IgD-negative memory B cell (primary cell): ENCODE data around the gene STK38. TPM values are rescaled to one million over a fixed set of nuclear protein-coding genes. Genes with fewer than 3 reads are reported as not detected.
"Not testable (repeated sequence)": the region's sequence is repeated elsewhere in the genome, so short reads cannot be mapped to it uniquely, and the experiment has no call there.

Source experiments
- H3K27ac Mint-ChIP-seq, 3 donors: one replicate each; pipeline ENCODE4 v1.8.0; 2020 to 2022; ENCODE audit warnings: mild to moderate bottlenecking in 3 of 3, mixed read lengths in 3 of 3, moderate library complexity in 1 of 3
- H3K27me3 Mint-ChIP-seq: one replicate; pipeline ENCODE4 v1.8.0; 2021; ENCODE audit warnings: mixed read lengths
- H3K36me3 Mint-ChIP-seq: one replicate; pipeline ENCODE4 v1.8.0; 2020; ENCODE audit warnings: mild to moderate bottlenecking, mixed read lengths
- H3K4me1 Mint-ChIP-seq, 3 donors: one replicate each; pipeline ENCODE4 v1.8.0; 2020 to 2022; ENCODE audit warnings: mixed read lengths in 3 of 3, mild to moderate bottlenecking in 1 of 3
- H3K4me3 Mint-ChIP-seq, 4 donors: one replicate each; pipeline ENCODE4 v1.8.0; 2020 to 2022; ENCODE audit warnings: mild to moderate bottlenecking in 4 of 4, mixed read lengths in 4 of 4, moderate library complexity in 3 of 4
- H3K9me3 Mint-ChIP-seq, 3 donors: one replicate each; pipeline ENCODE4 v1.8.0; 2020 to 2021; ENCODE audit warnings: mixed read lengths in 3 of 3, mild to moderate bottlenecking in 1 of 3
- polyA plus RNA-seq: library from polyadenylated mRNA; unstranded; fragments of 300-500 nt; fragmentation: Illumina TruSeq; gene quantifications from one replicate; pipeline ENCODE4 v1.2.3, GENCODE V29; 2021

The STK38 gene
- 61.6 TPM for polyA plus RNA-seq

GRCh38 chr6:36546920-36547645, at the start of gene STK38:
Gene STK38 (minus strand): TSS chr6:36547479. CDS start chr6:36540202, 7,277 bp downstream.
- Mint-ChIP-seq H3K27ac (peak within 1 kb of the TSS; percentile 95 to 99 (median 96)), H3K4me3 (peak within 1 kb of the TSS; percentile 97 to 99 (median 98)), H3K36me3 (peaks cover 6% of the 10 kb centered on the region), H3K4me1 (peaks cover 31 to 38% (median 32%) of the 10 kb centered on the region in 3 donors), H3K9me3 (no peaks in the 10 kb centered on the region), H3K27me3 (no peaks in the 10 kb centered on the region)

DNA sequence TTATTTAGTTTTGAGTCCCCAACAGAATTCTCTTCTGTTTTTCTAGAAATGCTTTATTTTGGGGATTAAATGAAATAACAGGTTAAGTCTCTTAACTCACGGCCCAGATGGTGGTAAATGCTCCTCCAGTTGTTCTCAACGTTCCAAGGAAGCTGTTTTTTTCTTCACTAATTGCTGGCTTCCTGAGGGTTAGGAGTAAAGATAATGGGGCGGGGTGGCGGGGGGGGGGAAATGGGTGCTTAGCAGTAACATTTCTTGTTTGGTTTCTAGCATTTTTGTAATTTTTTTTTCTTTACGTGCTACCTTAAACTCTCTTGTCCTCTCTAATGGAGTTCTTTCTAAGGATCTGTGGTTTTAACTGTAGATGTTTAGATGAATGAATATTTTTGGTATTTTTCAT, 49.1 kb upstream of the STK38 start:
- peaks cover 38 to 50% (median 48%) of the 10 kb centered on the region in 3 donors for H3K4me1 Mint-ChIP-seq
- peaks cover 20% of the 10 kb centered on the region for H3K36me3 Mint-ChIP-seq
- H3K9me3 Mint-ChIP-seq, result peaks cover 0 to 3% (median 0%) of the 10 kb centered on the region in 3 donors
- H3K27ac Mint-ChIP-seq, result peak overlapping the region; percentile 76 to 100 (median 96)
- H3K27me3 Mint-ChIP-seq, result peaks cover 2% of the 10 kb centered on the region
- peak overlapping the region; percentile 94 to 100 (median 98) for H3K4me3 Mint-ChIP-seq

DNA sequence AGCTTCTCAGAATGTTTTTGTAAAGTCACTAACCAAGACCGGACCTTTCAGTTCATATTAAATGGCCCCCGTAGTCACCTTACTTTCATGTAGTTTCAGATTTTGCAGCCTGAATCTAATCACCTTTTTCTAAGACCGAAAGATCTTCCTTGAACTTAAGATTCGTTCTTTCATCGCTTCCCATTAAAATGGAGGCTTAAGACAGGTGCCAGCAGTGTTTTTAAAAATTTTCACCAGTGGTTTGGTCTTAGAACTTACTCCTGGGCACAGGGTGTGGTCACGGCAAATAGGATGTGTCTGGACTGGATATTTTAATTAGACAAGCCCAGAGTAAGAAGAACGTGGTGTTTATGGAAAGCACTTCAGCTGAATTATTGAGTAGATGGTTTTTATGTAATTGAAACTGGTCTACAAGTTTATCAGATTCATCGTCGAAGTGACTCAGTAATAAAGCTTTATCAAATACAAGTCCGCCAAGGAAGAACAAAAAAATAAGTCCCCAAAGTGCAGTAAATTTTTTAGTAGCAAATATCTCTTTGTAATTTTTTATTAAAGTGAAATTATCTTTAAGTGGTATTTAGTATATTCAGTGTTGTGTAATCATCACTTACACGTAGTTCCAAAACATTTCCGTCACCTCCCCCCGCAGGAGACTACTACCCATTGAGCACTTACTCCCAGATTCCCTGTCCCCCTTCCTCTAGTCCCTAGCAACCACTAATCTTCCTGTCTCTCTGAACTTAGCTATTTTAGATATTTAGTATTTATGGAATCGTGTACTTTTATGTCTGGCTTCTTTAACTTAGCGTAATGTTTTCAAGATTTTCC, 47.8 kb upstream of the STK38 start:
- Mint-ChIP-seq H3K4me1 (peaks cover 37 to 45% (median 45%) of the 10 kb centered on the region in 3 donors), H3K36me3 (peaks cover 18% of the 10 kb centered on the region), H3K27me3 (peaks cover 2% of the 10 kb centered on the region), H3K9me3 (peaks cover 0 to 3% (median 0%) of the 10 kb centered on the region in 3 donors), H3K27ac (peak overlapping the region; percentile 96 to 100 (median 100)), H3K4me3 (peak overlapping the region; percentile 94 to 100 (median 98))

DNA sequence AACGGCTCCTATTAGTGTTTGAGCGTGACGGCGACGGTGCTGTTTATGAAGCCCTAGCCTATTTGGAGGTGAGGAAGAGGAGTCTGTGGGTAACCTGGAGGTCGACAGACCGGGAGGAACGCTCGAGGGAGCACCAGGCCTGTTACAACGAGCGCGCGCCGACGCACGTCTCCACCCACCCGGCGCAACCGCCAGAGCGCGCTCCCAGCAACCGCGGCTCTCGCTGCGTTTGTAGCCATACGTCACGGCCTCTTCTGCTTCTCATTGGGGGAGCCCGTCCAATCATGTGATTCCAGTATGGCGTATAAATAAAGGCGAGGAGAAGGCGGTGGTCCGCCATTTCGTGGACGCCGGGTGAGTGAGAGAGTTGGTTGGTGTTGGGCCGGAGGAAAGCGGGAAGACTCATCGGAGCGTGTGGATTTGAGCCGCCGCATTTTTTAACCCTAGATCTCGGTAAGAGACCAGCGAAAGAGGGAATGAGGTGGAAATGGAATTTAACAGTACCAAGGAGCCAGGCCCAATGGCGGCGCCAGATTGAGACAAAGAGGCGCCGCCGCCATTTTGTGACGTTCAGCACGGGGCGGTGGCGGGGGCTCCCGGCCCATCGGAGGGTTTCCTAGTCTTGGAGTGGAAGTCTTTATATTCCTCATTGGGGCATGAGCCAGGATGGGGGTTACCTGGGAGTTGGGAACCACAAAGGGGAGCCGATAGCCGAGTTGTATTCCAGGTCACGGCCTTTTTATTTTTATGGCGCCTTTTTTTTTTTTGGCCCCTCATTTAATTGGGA, 46.9 kb upstream of the STK38 start, which contains the start of gene SRSF3:
Gene SRSF3, plus strand, starts transcription at position 334 of the 787 bp plus-strand sequence. CDS start 2,401 bp downstream, outside the sequence.
- Mint-ChIP-seq H3K4me3 (peak within 1 kb of the TSS; percentile 94 to 100 (median 98)), H3K27ac (peak within 1 kb of the TSS; percentile 96 to 100 (median 100)), H3K27me3 (peaks cover 2% of the 10 kb centered on the region), H3K9me3 (peaks cover 0 to 3% (median 0%) of the 10 kb centered on the region in 3 donors), H3K4me1 (peaks cover 36 to 38% (median 37%) of the 10 kb centered on the region in 3 donors), H3K36me3 (peaks cover 16% of the 10 kb centered on the region)

DNA sequence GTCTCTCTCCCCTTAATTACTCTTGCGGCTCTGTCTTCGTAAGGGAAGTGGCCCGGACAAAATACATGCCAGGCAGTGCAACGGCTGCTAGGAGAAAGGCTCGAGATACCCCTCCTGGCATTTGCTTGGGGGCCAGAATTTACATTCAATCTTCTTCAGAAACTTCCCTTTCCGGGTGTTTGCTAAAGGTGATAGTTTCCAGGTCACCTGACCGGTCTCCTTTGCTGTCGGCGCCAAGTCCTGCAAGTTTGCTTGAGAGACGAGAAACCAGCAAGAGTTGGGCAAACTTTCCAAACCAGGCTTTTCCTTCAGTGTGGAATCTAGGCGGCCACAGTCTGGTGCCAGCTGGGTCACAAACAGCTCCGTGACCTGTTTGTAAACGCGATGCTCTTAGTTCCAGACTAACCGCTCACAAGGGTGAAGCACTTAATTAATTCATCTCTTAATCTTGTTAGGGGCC, 46.3 kb upstream of the STK38 start:
- peaks cover 30 to 32% (median 31%) of the 10 kb centered on the region in 3 donors for H3K4me1 Mint-ChIP-seq

GRCh38 chr6:36592221-36592655, 45.0 kb upstream of the STK38 start:
- H3K36me3 Mint-ChIP-seq, result peaks cover 13% of the 10 kb centered on the region
- peak overlapping the region; percentile 90 to 98 (median 95) for H3K27ac Mint-ChIP-seq
- H3K9me3 Mint-ChIP-seq, result peaks cover 0 to 3% (median 0%) of the 10 kb centered on the region in 3 donors
- H3K27me3 Mint-ChIP-seq, result peaks cover 2% of the 10 kb centered on the region
- peaks cover 21 to 26% (median 21%) of the 10 kb centered on the region in 3 donors for H3K4me1 Mint-ChIP-seq
- H3K4me3 Mint-ChIP-seq, result peak overlapping the region; percentile 81 to 96 (median 92)

More for the DNA sequence above, 46.3 kb upstream of the STK38 start:
- peaks cover 13% of the 10 kb centered on the region for H3K36me3 Mint-ChIP-seq
- H3K9me3 Mint-ChIP-seq, result peaks cover 0 to 3% (median 0%) of the 10 kb centered on the region in 3 donors
- H3K27me3 Mint-ChIP-seq, result peaks cover 2% of the 10 kb centered on the region
- H3K27ac Mint-ChIP-seq, result peak overlapping the region; percentile 96 to 100 (median 100)
- H3K4me3 Mint-ChIP-seq, result peak overlapping the region; percentile 94 to 100 (median 98)

- H3K9me3 Mint-ChIP-seq, result peaks cover 0 to 3% (median 0%) of the 10 kb centered on the region in 3 donors
- H3K4me1 Mint-ChIP-seq, result peaks cover 13 to 23% (median 14%) of the 10 kb centered on the region in 3 donors
- H3K4me3 Mint-ChIP-seq, result peak overlapping the region in 1 of 4 donors; percentile 27
- H3K27ac Mint-ChIP-seq, result no peak overlapping the region
- peaks cover 4% of the 10 kb centered on the region for H3K36me3 Mint-ChIP-seq
- H3K27me3 Mint-ChIP-seq, result peaks cover 2% of the 10 kb centered on the region
Observed at GRCh38 chr6:36590237-36590636, 43.0 kb upstream of the STK38 start.

DNA sequence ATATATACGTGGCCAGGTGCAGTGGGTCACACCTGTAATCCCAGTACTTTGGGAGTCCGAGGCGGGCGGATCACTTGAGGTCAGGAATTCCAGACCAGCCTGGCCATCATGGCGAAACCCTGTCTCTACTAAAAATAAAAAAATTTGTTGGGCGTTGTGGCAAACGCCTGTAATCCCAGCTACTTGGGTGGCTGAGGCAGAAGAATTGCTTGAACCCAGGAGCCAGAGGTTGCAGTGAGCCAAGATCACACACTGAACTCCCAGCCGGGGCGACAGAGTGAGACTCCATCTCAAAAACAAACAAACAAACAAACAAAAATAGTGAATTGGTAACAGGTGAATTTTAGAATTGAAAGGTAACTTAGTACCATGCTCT, 41.7 kb upstream of the STK38 start:
- not testable (repeated sequence) for H3K27ac Mint-ChIP-seq, H3K36me3 Mint-ChIP-seq, H3K27me3 Mint-ChIP-seq, H3K9me3 Mint-ChIP-seq, H3K4me3 Mint-ChIP-seq
- H3K4me1 Mint-ChIP-seq, result peaks cover 13 to 19% (median 14%) of the 10 kb centered on the region in 3 donors

GRCh38 chr6:36586606-36587005, 39.3 kb upstream of the STK38 start:
- no peaks in the 10 kb centered on the region for H3K9me3 Mint-ChIP-seq
- H3K36me3 Mint-ChIP-seq, result no peaks in the 10 kb centered on the region
- H3K4me1 Mint-ChIP-seq, result peaks cover 2 to 5% (median 3%) of the 10 kb centered on the region in 3 donors
- no peaks in the 10 kb centered on the region for H3K27me3 Mint-ChIP-seq
- H3K4me3 Mint-ChIP-seq, result no peak overlapping the region
- no peak overlapping the region for H3K27ac Mint-ChIP-seq

DNA sequence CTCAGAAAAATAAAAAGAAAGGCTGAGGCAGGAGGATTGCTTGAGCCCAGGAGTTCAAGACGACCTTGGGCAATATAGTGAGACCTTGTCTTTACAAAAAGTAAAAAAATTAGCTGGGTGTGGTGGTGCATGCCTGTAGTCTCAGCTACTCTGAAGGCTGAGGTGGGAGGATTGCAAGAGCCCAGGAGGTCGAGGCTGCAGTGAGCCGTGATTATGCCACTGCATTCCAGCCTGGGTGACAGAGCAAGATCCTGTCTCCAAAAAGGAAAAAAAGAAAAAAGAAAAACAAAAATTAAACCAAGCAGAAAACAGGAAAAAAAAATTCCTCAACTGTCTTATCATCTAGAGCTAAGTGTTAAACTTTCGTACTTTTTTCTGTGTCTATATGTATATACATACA, 34.4 kb upstream of the STK38 start:
- H3K9me3 Mint-ChIP-seq, result no peaks in the 10 kb centered on the region
- peaks cover 3 to 8% (median 8%) of the 10 kb centered on the region in 3 donors for H3K4me1 Mint-ChIP-seq
- H3K27me3 Mint-ChIP-seq, result peaks cover 2% of the 10 kb centered on the region
- no peaks in the 10 kb centered on the region for H3K36me3 Mint-ChIP-seq
- H3K27ac Mint-ChIP-seq, result peak overlapping the region in 1 of 3 donors; percentile 77
- H3K4me3 Mint-ChIP-seq, result peak overlapping the region in 1 of 4 donors; percentile 63

GRCh38 chr6:36580184-36580526, 32.9 kb upstream of the STK38 start:
- Mint-ChIP-seq H3K9me3 (peaks cover 0 to 2% (median 0%) of the 10 kb centered on the region in 3 donors), H3K4me1 (peaks cover 3 to 8% (median 8%) of the 10 kb centered on the region in 3 donors), H3K27me3 (peaks cover 2% of the 10 kb centered on the region), H3K4me3 (no peak overlapping the region), H3K36me3 (no peaks in the 10 kb centered on the region), H3K27ac (no peak overlapping the region)

GRCh38 chr6:36578431-36578830, 31.2 kb upstream of the STK38 start:
- Mint-ChIP-seq H3K36me3 (no peaks in the 10 kb centered on the region), H3K9me3 (peaks cover 0 to 2% (median 0%) of the 10 kb centered on the region in 3 donors), H3K4me1 (peaks cover 3 to 11% (median 7%) of the 10 kb centered on the region in 3 donors), H3K27ac (peak overlapping the region in 1 of 3 donors; percentile 36), H3K27me3 (peaks cover 2% of the 10 kb centered on the region), H3K4me3 (no peak overlapping the region)

DNA sequence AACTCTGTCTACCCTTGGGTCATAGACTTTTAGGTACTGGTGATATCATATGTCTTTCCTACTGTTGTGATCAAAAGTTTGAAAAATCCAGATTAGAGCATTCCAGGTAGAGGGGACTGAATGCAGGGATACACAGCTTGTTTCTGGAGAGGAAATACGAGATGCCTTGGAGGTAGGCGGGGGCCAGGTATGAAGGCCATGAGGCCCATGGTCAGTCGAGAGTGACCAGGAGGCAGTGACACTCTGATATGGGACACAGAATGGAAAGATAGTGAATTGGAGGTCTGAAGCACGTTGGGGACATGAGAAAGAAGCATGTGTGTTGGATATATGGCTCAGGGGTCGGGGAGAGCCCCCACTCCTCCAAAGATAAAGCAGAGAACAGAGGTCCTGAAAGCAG, 30.8 kb upstream of the STK38 start:
- Mint-ChIP-seq H3K4me1 (peaks cover 3 to 11% (median 6%) of the 10 kb centered on the region in 3 donors), H3K36me3 (no peaks in the 10 kb centered on the region), H3K27me3 (peaks cover 2% of the 10 kb centered on the region), H3K4me3 (no peak overlapping the region), H3K27ac (no peak overlapping the region), H3K9me3 (peaks cover 0 to 2% (median 0%) of the 10 kb centered on the region in 3 donors)

- H3K27me3 Mint-ChIP-seq, result peaks cover 2% of the 10 kb centered on the region
- H3K9me3 Mint-ChIP-seq, result peaks cover 0 to 2% (median 0%) of the 10 kb centered on the region in 3 donors
- peaks cover 3 to 11% (median 6%) of the 10 kb centered on the region in 3 donors for H3K4me1 Mint-ChIP-seq
- H3K27ac Mint-ChIP-seq, result no peak overlapping the region
- H3K36me3 Mint-ChIP-seq, result no peaks in the 10 kb centered on the region
- no peak overlapping the region for H3K4me3 Mint-ChIP-seq
Observed at GRCh38 chr6:36577301-36577700, 30.0 kb upstream of the STK38 start.
